Measurements from ENCODE around the gene C1orf198. TPM values are rescaled to one million over a fixed set of nuclear protein-coding genes. Genes with fewer than 3 reads are reported as not detected.

C1orf198 gene, protein sequence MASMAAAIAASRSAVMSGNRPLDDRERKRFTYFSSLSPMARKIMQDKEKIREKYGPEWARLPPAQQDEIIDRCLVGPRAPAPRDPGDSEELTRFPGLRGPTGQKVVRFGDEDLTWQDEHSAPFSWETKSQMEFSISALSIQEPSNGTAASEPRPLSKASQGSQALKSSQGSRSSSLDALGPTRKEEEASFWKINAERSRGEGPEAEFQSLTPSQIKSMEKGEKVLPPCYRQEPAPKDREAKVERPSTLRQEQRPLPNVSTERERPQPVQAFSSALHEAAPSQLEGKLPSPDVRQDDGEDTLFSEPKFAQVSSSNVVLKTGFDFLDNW
- total RNA-seq: 10 to 100 TPM; 33.4 to 66.0 (median 46.0) TPM
- polyA plus RNA-seq: 10 to 100 TPM; 26.0 to 36.4 TPM
- long read RNA-seq, donor 1, transcript C1orf198-201 (4 exons, 3,858 nt): major isoform, 56 of 94 reads
- long read RNA-seq, donor 1, partial matches to known transcripts: 30 of 94 reads
- long read RNA-seq, donor 1, other reads (novel, unspliced or antisense): 8 of 94 reads
- long read RNA-seq, donor 2, transcript C1orf198-201 (4 exons, 3,858 nt): major isoform, 58 of 81 reads
- long read RNA-seq, donor 2, partial matches to known transcripts: 21 of 81 reads
- long read RNA-seq, donor 2, other reads (novel, unspliced or antisense): 2 of 81 reads
- long read RNA-seq, donor 3, transcript C1orf198-201 (4 exons, 3,858 nt): major isoform, 124 of 166 reads
- long read RNA-seq, donor 3, partial matches to known transcripts: 9 of 166 reads
- long read RNA-seq, donor 3, other reads (novel, unspliced or antisense): 33 of 166 reads

DNA sequence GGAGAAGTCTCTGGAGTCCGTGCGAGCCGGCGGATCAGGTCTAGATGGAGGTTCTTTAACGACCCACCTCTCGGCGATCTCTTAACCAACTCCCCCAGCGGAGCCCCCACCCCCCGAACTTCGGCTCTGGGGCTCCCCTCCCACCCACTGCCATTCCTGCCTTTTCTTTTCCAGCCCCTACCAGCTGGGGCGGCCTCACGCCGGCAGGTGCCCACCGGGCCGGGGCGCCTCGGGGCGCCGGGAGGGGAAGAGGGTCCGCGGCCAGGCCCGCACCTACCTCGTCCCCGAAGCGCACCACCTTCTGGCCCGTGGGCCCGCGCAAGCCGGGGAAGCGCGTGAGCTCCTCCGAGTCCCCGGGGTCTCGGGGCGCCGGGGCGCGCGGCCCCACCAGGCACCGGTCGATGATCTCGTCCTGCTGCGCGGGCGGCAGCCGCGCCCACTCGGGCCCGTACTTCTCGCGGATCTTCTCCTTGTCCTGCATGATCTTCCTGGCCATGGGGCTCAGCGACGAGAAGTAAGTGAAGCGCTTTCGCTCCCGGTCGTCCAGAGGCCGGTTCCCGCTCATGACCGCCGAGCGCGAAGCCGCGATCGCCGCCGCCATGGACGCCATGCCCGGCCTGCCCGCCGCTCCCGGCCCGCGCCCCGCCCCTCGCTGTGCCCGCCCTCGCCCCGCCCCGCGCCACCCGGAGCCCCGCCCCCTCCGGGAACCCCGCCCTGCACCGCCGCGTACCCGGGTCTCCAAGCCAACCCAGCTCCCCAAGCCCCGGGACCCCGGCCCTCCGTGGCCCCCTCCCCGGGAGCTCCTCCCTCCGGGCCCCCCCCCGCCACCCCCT, at the start of gene C1orf198:
Gene C1orf198, minus strand, starts transcription at position 619 of the 833 bp plus-strand sequence. Its CDS starts 9 bp downstream, at position 610.
- Histone ChIP-seq H3K4me3 (peak within 1 kb of the TSS; percentile 61 to 95 (median 92)), H3K27ac (peak within 1 kb of the TSS; percentile 54 to 96 (median 90)), H3K36me3 (no peaks in the 10 kb centered on the region), H3K4me1 (peaks cover 24 to 57% (median 51%) of the 10 kb centered on the region in 9 donors), H3K9me3 (no peaks in the 10 kb centered on the region), H3K27me3 (peaks cover 0 to 27% (median 0%) of the 10 kb centered on the region in 7 donors)
- DNase-seq (peak; percentile 75 to 85), ATAC-seq (peak; percentile 80 to 94 (median 90))
- WGBS, 2 donors: 0% methylated on average over 78 to 95 of the region's 96 CpGs
- intact Hi-C loops (cut with DNase I): loop anchor here in 8 of 10 donors (2.0 to 10.0 kb wide), 7 partner anchors 41 to 61 kb away; no protein-coding TSS in a partner anchor
- TF ChIP-seq, protein P1, sequence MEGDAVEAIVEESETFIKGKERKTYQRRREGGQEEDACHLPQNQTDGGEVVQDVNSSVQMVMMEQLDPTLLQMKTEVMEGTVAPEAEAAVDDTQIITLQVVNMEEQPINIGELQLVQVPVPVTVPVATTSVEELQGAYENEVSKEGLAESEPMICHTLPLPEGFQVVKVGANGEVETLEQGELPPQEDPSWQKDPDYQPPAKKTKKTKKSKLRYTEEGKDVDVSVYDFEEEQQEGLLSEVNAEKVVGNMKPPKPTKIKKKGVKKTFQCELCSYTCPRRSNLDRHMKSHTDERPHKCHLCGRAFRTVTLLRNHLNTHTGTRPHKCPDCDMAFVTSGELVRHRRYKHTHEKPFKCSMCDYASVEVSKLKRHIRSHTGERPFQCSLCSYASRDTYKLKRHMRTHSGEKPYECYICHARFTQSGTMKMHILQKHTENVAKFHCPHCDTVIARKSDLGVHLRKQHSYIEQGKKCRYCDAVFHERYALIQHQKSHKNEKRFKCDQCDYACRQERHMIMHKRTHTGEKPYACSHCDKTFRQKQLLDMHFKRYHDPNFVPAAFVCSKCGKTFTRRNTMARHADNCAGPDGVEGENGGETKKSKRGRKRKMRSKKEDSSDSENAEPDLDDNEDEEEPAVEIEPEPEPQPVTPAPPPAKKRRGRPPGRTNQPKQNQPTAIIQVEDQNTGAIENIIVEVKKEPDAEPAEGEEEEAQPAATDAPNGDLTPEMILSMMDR (IDR thresholded peaks at IDR 0.05): no peak

DNA sequence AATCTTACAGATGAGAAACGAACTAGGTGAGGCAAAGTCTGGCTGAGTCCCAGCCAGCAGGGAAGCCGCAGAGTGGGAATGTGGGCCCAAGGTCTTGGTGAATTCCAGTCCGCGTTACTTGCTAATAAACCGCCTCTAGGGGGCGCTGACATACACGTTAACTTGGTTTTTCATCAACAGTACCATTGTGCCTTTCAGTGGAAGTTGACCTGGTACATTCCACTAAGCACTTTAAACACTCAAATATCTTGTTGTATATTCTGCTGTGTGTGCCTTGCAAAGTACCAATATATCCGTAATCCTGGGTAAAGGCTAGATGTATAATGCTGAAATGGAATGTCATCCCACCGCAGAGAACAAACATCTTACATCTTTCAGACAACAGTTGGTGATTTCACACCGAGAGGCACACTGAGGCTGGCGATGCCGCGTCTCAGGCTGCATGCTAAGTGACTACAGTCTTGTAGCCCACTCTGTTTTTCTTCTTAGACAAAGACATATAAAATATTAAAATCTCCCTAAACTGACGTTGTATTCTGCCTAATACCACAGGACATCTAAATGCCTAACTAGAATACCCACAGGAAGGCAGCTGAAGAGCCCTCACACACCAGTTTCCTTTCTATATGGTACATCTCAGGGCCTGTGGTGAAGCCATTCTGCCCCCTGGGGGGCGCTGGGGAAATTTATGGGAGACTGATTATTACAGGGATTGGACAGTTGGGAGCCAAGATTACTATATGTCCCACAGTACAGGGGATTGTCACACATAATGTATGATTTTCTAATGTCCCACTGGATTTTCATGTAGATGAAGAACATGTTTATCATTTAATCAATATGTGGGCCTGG, 49.2 kb upstream of the C1orf198 start:
- 54 to 59% methylated on average over 15 of the region's 15 CpGs for WGBS, 2 donors
- no peaks in the 10 kb centered on the region for H3K27me3 ChIP-seq
- ATAC-seq (peak; percentile 69 to 89 (median 80)), DNase-seq (peak; percentile 49 to 74)
- no peak overlapping the region for H3K4me3 ChIP-seq
- intact Hi-C loops (cut with DNase I): loop anchor here (1.0 to 10.0 kb wide), 8 partner anchors 115 to 297 kb away; no protein-coding TSS in a partner anchor
- H3K36me3 ChIP-seq: peaks cover 0 to 95% (median 22%) of the 10 kb centered on the region in 9 donors
- TF ChIP-seq, protein P1 (IDR thresholded peaks at IDR 0.05): peak; percentile 55 to 73 (median 61)
- peaks cover 0 to 6% (median 0%) of the 10 kb centered on the region in 9 donors for H3K4me1 ChIP-seq
- no peak overlapping the region for H3K27ac ChIP-seq
- no peaks in the 10 kb centered on the region for H3K9me3 ChIP-seq

DNA sequence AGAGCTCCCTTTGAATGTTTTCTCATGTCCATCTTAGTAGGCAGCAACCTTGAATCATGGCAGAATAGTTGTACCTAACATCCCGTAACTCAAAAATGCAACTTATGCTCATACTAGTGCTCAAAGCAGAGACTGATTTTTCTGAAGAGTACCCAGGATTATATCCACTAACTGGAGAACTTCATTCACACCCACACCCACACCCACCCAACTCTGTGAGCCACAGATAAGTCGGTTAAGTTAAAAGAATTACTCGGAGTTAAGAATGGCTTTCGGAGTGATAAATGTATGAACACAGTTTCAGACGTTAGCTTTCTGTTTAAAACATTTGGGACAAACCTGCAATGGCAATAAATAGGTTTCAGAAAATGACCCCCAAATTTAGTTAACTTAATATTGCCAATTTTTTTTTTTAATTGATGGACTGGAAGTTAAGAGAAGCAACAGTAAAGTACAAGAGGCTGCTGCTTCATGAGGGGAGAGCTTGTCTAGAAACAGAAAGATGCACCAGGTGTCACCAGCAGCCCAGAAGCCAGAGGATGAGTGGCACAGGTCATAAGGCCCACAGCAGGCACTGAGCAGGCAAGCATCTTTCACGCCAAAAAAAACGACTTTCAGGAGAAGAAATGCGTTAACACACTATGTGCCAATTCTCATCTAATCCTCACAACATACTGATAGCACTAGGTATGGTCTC, 48.4 kb upstream of the C1orf198 start:
- H3K27ac ChIP-seq: no peak overlapping the region
- DNase-seq (no peak), ATAC-seq (no peak)
- H3K36me3 ChIP-seq: peaks cover 0 to 95% (median 24%) of the 10 kb centered on the region in 9 donors
- WGBS, 2 donors: 90 to 91% methylated on average over 8 of the region's 8 CpGs
- H3K27me3 ChIP-seq: no peaks in the 10 kb centered on the region
- peaks cover 0 to 6% (median 0%) of the 10 kb centered on the region in 9 donors for H3K4me1 ChIP-seq
- H3K9me3 ChIP-seq: no peaks in the 10 kb centered on the region
- intact Hi-C loops (cut with DNase I): loop anchor here in 9 of 10 donors (1.0 to 10.0 kb wide), 8 partner anchors 114 to 298 kb away; no protein-coding TSS in a partner anchor
- H3K4me3 ChIP-seq: no peak overlapping the region
- TF ChIP-seq, protein P1 (IDR thresholded peaks at IDR 0.05): no peak
